ENCODE results near the gene DNAH6.

DNA sequence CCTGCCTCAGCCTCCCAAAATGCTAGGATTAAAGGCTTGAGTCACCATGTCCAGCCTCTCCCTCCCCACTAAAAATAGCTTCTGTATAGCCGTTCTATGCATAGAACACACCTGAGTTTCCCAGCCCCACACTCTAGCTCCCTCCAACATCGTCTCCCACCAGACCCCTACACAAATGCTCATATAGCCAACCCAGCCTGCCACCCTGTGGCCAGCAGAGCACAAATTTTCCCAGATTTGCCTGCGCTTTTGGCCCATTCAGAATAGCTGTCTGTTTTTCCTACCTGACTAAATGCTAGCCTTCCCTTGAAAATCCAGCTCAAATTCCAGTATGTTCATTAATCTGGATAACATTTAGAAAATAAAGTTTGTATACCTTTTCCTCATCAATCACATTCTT lies 341.8 kb downstream of the DNAH6 start:
- TF ChIP-seq ZNF225 (CRISPR knock-in tag; IDR thresholded peaks at IDR 0.05) = no peak
- TF ChIP-seq, protein P1, sequence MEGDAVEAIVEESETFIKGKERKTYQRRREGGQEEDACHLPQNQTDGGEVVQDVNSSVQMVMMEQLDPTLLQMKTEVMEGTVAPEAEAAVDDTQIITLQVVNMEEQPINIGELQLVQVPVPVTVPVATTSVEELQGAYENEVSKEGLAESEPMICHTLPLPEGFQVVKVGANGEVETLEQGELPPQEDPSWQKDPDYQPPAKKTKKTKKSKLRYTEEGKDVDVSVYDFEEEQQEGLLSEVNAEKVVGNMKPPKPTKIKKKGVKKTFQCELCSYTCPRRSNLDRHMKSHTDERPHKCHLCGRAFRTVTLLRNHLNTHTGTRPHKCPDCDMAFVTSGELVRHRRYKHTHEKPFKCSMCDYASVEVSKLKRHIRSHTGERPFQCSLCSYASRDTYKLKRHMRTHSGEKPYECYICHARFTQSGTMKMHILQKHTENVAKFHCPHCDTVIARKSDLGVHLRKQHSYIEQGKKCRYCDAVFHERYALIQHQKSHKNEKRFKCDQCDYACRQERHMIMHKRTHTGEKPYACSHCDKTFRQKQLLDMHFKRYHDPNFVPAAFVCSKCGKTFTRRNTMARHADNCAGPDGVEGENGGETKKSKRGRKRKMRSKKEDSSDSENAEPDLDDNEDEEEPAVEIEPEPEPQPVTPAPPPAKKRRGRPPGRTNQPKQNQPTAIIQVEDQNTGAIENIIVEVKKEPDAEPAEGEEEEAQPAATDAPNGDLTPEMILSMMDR (CRISPR knock-in tag; IDR thresholded peaks at IDR 0.05) = no peak
- no peak for TF ChIP-seq POLR2AphosphoS5 (IDR thresholded peaks at IDR 0.05; ENCODE audit: low read depth, low read length)
- no peak for TF ChIP-seq ZNF20 (CRISPR knock-in tag; IDR thresholded peaks at IDR 0.05)
- no peak for TF ChIP-seq TAF1 (CRISPR knock-in tag; IDR thresholded peaks at IDR 0.05)
- no peak for TF ChIP-seq EP300 (IDR thresholded peaks at IDR 0.05; ENCODE audit: low read depth in 2 of 2, low read length in 2 of 2)
- TF ChIP-seq EP300 (CRISPR knock-in tag; IDR thresholded peaks at IDR 0.05; ENCODE audit: borderline replicate concordance) = no peak
- TF ChIP-seq TOE1 (CRISPR knock-in tag; IDR thresholded peaks at IDR 0.05) = no peak
- no peak for TF ChIP-seq SAFB2 (CRISPR knock-in tag; IDR thresholded peaks at IDR 0.05; ENCODE audit: borderline replicate concordance, low read depth)
- no peak for TF ChIP-seq ZNF138 (CRISPR knock-in tag; IDR thresholded peaks at IDR 0.05; ENCODE audit: low read depth)
- no peak for TF ChIP-seq ZNF24 (IDR thresholded peaks at IDR 0.05)
- TF ChIP-seq FOXP1 (IDR thresholded peaks at IDR 0.05) = no peak
- no peak for TF ChIP-seq FOXP1 (CRISPR knock-in tag; IDR thresholded peaks at IDR 0.05)
